NOMO-1 treated with DMSO at 0.1 percent for 48 hours (cell line): ENCODE measurements around the gene ITCH.
"Not testable (repeated sequence)": the region's sequence is repeated elsewhere in the genome, so short reads cannot be mapped to it uniquely, and the experiment has no call there.

Experiments used
- DNase-seq: peaks from one replicate; lab custom pipeline; 2025; ENCODE audit not compliant: unreplicated experiment; lab: John Stamatoyannopoulos, UW

The ITCH gene

GRCh38 chr20:34363062-34363464 lies at the start of gene ITCH:
TSS of gene ITCH (plus strand) at chr20:34363273. CDS start at chr20:34393812, 30,539 bp downstream.
- peak; percentile 92 for DNase-seq

- no peak for DNase-seq
Measured at GRCh38 chr20:34315236-34315635, 47.8 kb upstream of the ITCH start.

GRCh38 chr20:34316196-34316814 lies 46.8 kb upstream of the ITCH start:
- no peak for DNase-seq

GRCh38 chr20:34318609-34319443 lies 44.2 kb upstream of the ITCH start:
- DNase-seq: no peak

- no peak for DNase-seq
Measured at GRCh38 chr20:34320861-34321260, 42.2 kb upstream of the ITCH start.

GRCh38 chr20:34322267-34323105 lies 40.6 kb upstream of the ITCH start:
- no peak for DNase-seq

GRCh38 chr20:34324541-34324940 lies 38.5 kb upstream of the ITCH start:
- DNase-seq: no peak

GRCh38 chr20:34328207-34328606 lies 34.9 kb upstream of the ITCH start:
- DNase-seq: not testable (repeated sequence)

GRCh38 chr20:34328928-34329677 lies 34.0 kb upstream of the ITCH start:
- DNase-seq: no peak

GRCh38 chr20:34330861-34331544 lies 32.1 kb upstream of the ITCH start:
- DNase-seq: not testable (repeated sequence)

- no peak for DNase-seq
Measured at GRCh38 chr20:34331838-34332237, 31.2 kb upstream of the ITCH start.

- DNase-seq: no peak
Measured at GRCh38 chr20:34332262-34332920, 30.7 kb upstream of the ITCH start.

- no peak for DNase-seq
Measured at GRCh38 chr20:34333786-34334185, 29.3 kb upstream of the ITCH start.

- no peak for DNase-seq
Measured at GRCh38 chr20:34334654-34335407, 28.2 kb upstream of the ITCH start.

GRCh38 chr20:34337544-34337943 lies 25.5 kb upstream of the ITCH start:
- no peak for DNase-seq

GRCh38 chr20:34337982-34338726 lies 24.9 kb upstream of the ITCH start:
- no peak for DNase-seq

GRCh38 chr20:34340726-34341125 lies 22.3 kb upstream of the ITCH start:
- DNase-seq: not testable (repeated sequence)

- not testable (repeated sequence) for DNase-seq
Measured at GRCh38 chr20:34341199-34341598, 21.9 kb upstream of the ITCH start.
